GM15510 (cell line): ENCODE data around the gene MEF2D.
A peak's percentile ranks its signal among the peaks of the same experiment; 100 is the strongest.

ENCODE experiments used
- POLR2A ChIP-seq: IDR thresholded peaks from 3 replicates; pipeline ENCODE4 v1.6.1; 2011; ENCODE audit warnings: borderline replicate concordance; ENCODE audit not compliant: insufficient read length; ENCODE audit errors: extremely low read depth

The MEF2D gene

DNA sequence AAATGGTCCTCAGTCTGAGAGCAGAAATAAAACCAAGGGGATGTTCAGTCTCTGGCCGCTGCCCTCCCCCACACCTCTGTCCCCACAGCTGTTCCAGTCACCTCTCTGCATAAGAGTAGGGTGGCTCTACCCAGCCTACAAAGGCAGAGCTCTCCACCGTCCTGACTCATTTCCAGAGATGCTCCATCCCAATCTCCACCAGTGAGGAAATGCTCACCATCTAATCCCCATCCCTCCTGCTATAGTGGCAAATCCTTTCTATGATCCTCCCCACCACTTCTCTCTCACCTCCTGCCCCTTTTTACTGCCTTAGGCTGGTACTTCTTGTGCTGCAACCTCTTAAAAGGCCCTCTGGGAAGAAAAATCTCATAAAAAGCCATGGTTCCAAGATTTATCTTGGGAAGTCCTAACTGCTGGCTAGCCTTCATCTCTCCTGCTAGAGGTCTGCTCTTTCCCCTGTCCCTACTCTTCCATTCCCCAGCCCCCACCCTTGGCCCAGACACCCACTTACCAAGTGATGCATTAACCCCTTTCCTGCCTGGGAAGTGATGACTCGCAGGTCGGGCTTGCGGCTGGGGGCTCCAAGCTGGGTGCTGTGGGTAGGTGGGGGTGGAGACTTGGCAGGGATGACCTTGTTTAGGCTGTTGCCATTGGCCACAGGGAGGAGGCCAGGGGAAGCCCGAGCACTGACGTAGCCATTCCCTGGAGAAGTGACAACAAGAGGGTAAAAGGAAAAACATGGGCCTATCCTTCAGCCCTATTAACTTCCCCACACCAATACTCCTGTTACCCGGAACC is 23.9 kb downstream of the MEF2D start:
- TF ChIP-seq POLR2A, result no peak

DNA sequence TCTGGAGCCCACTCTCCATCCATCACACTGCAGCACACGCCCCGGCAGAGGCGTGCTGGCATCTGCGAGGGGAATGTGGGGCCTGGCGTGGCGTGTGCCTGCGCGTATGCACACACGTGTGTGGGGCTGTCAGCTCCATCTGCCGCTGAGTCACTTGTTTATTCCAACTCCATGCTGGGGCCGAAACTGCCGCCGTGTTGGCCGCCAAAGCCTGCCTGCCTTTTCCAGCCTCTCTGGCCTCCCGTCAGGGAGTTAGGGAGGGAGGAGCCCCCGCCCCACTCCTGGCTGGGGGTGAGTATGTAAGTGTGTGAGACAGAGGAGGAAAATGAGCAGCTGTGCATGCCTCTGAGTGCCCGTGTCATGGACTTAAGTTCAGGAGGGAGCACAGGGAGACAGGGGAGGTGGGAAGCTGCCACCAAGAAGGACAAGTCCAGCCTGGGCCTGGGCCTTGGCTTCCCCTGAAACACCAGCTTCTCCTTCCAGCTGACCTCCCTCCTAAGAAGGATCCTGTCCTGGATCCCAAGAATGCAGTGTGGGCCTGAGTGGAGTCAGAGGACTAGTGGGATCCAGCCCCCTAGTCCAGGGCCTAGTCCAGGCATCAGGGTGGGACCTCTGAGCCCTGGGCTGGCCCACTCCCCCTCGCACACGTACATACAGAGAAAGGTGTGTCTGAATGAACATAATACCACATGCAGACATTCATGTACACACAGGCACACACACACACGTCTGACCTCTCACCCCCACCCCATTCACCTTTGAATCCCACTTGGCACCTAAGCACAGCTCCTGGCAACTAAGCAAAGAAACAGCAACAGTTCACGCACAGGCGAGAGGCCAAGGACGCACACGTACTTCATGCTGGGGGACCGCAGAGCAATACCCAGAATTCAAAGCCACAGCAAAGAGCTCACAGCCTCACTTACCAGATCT is 24.7 kb downstream of the MEF2D start:
- TF ChIP-seq POLR2A, result no peak

DNA sequence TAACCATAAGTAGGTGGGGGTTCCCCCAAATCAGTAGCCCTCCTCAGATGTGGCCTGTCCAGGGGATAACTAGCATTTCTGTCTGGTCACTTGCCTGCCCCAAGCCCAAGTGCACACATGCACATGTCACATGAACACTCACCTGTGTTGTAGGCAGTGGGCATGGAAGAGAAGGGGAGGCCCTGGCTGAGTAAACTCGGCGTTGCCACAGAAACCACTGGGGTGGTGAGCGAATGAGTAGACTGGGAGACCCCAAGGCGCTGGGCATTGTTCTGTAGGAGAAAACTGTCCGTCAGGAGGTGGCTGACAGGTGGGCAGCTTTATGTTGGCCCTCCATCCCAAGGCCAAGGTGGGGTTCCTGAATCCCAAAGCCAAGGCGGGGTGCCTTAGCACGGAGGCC is 25.6 kb downstream of the MEF2D start:
- TF ChIP-seq POLR2A, result no peak

DNA sequence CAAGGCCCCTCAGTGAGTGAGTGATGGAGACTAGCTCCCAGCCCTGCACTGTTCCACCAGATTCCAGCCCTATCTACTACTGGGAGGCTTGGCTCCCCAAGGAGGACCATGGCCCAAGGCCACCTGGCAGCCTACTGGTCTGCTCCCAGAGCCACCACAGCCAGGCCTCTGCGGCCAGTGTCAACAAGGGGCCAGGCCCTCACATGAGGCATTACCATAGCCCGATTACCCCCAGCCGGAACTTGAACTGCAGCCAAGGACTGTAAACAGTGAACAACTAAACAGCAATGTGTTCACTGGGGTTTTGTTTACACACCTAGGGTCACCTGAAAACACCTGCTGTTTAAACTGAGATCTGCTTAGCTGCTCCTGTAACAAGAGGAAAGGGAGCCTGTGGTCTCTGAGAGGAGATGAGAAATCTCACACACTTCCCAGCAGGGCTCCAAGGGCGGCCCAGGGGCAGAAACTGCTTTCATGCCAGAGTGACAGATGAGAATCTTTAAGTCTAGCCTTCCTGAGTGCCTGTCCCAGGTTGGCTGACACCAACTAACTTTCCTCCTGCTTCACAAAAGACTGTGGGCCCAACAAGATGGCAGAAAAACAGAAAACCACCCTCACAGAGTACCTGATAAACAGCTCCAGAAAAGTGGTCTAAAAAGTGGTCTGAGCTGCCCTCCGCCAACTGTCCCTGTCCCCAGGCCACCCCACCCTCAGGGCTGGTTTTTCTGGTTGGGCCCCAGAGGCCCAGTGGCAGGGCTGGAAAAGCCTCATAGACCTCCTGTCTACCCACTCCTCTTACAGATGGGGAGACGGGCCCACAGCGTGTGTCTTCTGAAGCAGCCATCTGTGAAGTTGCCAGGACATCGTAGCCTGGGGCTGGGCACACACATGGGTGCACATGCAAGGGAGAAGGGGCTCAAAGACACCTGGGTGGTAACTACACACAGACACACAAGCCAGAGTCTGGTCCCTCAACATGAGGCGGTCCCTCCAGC is 28.8 kb downstream of the MEF2D start:
- no peak for TF ChIP-seq POLR2A

DNA sequence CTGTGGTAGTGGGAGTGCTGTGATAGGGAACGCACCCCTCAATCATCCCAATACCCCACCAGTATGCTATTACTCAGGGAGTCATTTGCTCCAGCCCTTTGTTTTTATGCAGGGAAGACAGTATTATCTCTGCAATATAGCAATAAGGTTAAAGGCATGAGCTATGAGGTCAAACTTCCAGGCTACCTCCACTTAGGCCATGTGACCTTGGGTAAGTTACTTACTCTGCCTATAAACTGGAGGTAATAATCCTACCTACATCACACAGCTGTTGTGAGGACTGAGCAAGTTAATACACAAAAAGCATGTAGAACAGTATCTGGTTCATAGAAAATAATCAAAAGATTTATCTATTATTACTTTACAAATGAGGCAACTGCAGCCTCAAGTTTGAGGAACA is 30.1 kb downstream of the MEF2D start:
- no peak for TF ChIP-seq POLR2A

DNA sequence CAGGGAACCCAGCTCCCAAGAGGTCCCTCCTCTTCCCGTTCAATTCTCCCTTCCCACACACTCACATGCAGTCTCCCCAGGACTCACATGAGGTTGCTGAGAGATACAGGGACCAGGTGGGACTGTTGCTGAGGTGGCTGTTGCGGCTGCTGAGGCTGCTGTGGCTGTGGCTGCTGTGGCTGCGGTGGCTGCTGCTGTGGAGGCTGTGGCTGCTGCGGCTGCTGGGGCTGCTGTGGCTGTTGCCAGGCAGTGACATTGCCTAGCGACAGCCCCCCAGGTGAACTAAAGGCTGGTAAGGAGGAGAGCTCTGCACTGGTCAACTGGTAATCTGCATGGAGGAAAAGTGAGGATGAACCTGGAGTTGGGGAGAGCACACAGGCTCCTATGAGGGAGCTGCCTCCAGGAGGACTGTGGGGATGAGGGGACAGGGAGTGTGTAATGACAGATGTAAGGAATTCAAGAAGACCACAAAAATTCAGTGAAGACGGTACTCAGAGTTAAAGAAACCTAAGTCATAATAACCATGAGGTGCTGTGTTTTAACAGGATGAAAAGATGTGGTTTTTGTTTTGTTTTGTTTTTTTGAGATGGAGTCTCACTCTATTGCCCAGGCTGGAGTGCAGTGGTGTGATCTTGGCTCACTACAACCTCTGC is 31.8 kb downstream of the MEF2D start:
- TF ChIP-seq POLR2A, result no peak

DNA sequence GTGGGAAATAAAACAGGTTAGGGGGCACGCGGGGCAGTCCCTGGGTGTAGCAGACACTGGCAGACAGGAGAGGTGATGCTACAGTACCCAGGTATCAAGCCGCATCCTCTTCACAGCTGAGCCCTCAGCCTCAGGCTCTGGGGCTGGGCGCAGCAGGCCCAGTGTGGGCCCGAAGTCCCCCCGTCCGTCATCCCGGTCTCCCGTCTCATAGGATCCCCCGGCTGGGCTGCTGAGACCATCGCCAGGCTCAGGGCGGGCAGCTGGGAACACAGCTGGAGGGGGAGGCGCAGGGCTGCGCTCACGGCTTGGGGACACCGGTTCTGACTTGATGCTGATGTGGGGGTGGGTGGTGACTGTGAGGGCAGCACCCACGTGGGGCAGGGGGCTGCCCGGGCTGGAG is 32.7 kb downstream of the MEF2D start:
- no peak for TF ChIP-seq POLR2A

DNA sequence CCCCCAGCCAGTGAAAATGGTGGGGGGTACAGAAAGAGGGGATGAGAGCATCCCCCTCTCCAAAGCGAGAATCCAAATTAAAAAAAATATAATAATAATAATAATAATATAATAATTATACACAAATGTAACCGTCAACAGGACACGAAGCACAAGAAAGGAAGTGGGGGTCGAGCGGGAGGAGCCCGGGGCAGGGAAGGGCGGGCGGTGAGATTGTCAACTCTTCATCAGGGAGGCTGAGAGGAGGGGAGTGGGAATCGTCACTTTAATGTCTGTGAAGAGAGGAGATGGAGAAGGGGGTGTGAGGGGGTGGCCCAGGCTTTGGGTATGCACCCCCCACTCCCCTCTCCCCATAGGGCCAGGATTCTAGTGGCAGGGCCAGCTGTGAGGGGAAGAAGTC is 33.2 kb downstream of the MEF2D start:
- no peak for TF ChIP-seq POLR2A

DNA sequence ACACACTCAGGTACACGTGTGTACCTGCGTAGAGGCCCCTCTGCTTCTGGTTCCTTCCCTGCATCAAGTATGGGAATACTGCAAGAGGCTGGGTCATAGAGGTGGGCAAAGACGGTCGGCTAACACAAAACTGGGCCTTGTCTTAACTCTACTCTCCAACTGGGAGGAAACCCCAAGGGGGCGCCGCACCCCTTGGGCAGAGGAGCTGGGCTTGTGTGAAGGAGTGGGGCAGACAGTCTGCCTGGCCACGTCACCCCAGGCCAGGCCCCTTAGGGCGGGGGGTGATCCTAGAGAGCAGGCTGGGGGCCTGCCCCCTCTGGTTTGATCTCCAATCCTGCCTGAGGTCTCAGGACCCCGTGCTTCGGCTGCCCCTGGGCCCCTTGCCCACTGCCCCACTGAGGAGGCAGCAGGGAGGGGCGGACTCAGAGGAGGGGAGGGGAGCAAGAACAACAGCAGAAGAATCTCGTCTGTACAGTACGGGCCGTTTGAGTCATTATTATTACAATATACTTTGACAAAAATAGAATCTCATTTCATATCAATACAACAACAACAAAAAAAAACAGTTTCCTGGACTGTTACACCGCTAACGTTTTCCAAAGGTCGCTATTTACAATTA is 34.7 kb downstream of the MEF2D start:
- no peak for TF ChIP-seq POLR2A

DNA sequence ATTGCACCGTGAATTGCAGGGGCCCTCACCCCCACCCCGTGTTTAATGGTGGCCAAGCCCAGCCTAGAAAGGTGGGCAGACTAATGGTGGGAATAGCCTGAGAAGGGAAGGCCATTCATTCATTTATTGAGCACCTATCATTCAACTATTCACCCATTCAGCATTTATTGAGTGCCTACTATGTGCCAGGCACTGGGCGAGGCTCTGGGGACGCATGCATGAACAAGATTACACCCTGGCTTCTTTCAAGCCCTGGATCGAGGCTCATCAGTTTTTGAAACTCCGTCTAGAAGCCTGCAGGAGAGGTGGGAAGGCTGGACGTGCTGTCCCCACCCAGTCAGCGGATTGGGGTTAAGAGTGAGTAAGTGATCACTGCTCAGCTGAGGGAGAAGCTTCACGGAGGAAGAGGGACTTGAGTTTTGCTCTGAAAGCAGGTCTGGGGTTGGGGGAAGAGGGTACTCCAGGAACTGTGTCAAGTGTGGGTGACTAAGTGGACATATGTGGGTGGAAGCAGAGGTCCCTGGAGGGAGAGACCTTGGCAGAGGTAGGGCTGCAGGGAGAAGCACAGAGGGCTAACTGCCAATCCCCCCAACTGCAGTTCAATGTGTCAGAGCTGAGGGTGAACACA is 35.6 kb downstream of the MEF2D start:
- no peak for TF ChIP-seq POLR2A

DNA sequence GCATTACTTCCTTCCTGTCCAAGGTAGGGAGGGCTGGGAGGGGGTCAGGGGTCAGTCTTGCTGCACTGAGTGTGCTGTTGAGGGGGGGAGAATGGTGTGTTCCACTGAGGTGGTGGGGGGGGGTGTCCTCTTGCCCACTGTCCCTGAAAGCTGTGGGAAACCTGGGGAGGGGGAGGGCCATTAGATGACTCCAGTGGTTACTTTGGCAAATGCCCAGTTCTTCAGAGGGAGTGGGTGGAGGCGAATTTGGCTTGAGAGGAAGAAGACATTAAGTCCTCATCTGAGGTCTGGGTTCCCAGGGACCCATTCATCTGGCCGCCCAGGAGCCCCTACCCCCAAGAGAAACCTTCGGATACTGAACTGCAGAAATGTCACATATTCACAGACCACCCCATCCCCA is 36.2 kb downstream of the MEF2D start:
- no peak for TF ChIP-seq POLR2A

DNA sequence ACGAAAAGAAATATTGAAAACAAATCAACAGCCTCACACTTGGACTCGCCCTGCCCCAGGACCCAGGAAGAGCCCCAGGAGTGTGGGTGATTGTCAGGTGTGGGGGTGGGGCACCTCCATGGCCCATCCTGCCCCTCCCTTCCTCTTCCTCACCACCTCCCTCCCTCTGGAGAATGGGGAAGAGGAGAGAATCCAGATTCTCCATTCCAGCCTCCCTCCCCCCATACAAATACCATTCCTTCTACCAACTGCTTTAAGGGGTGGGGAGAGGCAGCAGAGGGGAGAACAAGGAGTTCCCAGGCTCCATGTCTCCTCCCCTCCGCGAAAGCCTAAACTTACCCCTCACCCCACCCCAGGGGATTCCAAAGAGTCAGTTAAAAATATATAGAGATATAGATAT is 36.7 kb downstream of the MEF2D start:
- peak; percentile 16 for TF ChIP-seq POLR2A

DNA sequence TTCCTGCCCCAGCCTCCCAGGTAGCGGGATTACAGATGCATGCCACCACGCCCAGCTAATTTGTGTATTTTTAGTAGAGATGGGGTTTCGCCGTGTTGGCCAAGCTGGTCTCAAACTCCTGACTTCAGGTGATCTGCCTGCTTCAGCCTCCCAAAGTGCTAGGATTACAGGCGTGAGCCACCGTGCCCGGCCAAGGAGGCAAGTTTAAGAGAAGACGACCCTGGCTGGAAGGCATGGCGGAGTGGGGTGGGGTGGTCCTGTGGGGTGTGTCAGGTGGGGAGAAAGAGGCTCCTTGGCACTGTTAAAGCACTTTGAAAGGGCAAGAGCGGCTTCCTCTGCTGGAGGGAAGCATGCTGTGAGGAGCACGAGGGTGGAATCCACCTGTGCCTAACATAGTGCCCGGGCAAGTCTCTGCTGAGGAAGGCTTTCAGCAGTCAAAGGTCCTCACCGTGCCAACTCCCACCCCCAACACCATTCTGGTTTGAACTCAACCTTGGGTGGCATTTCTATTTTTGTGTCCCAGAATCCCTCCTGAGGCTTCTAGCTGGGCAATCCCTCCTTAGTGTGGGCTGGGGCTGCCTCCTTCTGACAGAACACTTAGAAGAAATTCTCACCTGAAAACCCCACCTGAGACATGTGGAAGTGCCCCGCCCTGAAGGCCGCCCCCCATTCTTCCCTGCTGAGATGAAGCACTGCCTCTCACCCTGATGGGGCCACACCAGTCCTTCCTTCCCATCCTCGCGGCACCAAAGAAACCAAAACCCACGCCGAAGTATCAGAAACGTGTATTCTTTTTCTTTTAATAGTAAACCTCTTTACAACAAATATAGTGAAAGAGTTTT is 37.4 kb downstream of the MEF2D start:
- no peak for TF ChIP-seq POLR2A
